Type B pancreatic cell (in vitro differentiated cells): ENCODE data around the gene TMEM87B. TPM values are rescaled to one million over a fixed set of nuclear protein-coding genes. Genes with fewer than 3 reads are reported as not detected.

Source experiments
- DNase-seq: peaks from one replicate; pipeline ENCODE4 v3.0.0; 2021; ENCODE audit warnings: mixed read lengths; ENCODE audit not compliant: unreplicated experiment; ENCODE audit errors: extremely low spot score
- H3K27ac Mint-ChIP-seq: 2 replicates; pipeline ENCODE4 v1.8.0; 2021; ENCODE audit warnings: mild to moderate bottlenecking, mixed read lengths
- H3K27me3 Mint-ChIP-seq: 2 replicates; pipeline ENCODE4 v1.8.0; 2021; ENCODE audit warnings: mixed read lengths
- H3K36me3 Mint-ChIP-seq: 2 replicates; pipeline ENCODE4 v1.8.0; 2021; ENCODE audit warnings: mixed read lengths
- H3K4me1 Mint-ChIP-seq: one replicate; pipeline ENCODE4 v1.8.0; 2021; ENCODE audit warnings: mixed read lengths; ENCODE audit not compliant: unreplicated experiment
- H3K4me3 Mint-ChIP-seq: 2 replicates; pipeline ENCODE4 v1.8.0; 2021; ENCODE audit warnings: mild to moderate bottlenecking, mixed read lengths
- H3K9me3 Mint-ChIP-seq: 2 replicates; pipeline ENCODE4 v1.8.0; 2021; ENCODE audit warnings: mixed read lengths
- CTCF ChIP-seq: fragments of 200-600 bp; sonication (generic); conservative IDR thresholded peaks from 2 replicates; pipeline ENCODE4 v1.5.0; 2021; ENCODE audit warnings: antibody characterized with exemption, mild to moderate bottlenecking
- total RNA-seq: library from RNA; stranded (reverse); gene quantifications from 2 replicates; pipeline ENCODE4 v1.2.1, GENCODE V29; 2021; ENCODE audit warnings: low replicate concordance

TMEM87B gene
- total RNA-seq, 1 donor from 2014 or later = 15.5 TPM

GRCh38 chr2:112074506-112074905 lies 19.4 kb downstream of the TMEM87B start:
- no peak for TF ChIP-seq CTCF
- H3K27me3 Mint-ChIP-seq = no peaks in the 10 kb centered on the region
- peak overlapping the region; percentile 29 for H3K27ac Mint-ChIP-seq
- H3K9me3 Mint-ChIP-seq = no peaks in the 10 kb centered on the region
- DNase-seq = no peak
- peaks cover 4% of the 10 kb centered on the region for H3K4me1 Mint-ChIP-seq
- H3K36me3 Mint-ChIP-seq = peaks cover 58% of the 10 kb centered on the region
- H3K4me3 Mint-ChIP-seq = no peak overlapping the region

- Mint-ChIP-seq H3K27me3 (no peaks in the 10 kb centered on the region), H3K27ac (peak overlapping the region; percentile 42), H3K4me3 (no peak overlapping the region), H3K36me3 (peaks cover 52% of the 10 kb centered on the region), H3K9me3 (no peaks in the 10 kb centered on the region), H3K4me1 (peaks cover 4% of the 10 kb centered on the region)
- DNase-seq = no peak
- no peak for TF ChIP-seq CTCF
Measured at GRCh38 chr2:112075490-112076260, 20.6 kb downstream of the TMEM87B start.

- H3K36me3 Mint-ChIP-seq = peaks cover 58% of the 10 kb centered on the region
- no peak for DNase-seq
- H3K9me3 Mint-ChIP-seq = no peaks in the 10 kb centered on the region
- no peak overlapping the region for H3K4me3 Mint-ChIP-seq
- no peaks in the 10 kb centered on the region for H3K27me3 Mint-ChIP-seq
- no peak overlapping the region for H3K27ac Mint-ChIP-seq
- peaks cover 4% of the 10 kb centered on the region for H3K4me1 Mint-ChIP-seq
- no peak for TF ChIP-seq CTCF
Measured at GRCh38 chr2:112077814-112078213, 22.7 kb downstream of the TMEM87B start.

- Mint-ChIP-seq H3K4me3 (no peak overlapping the region), H3K36me3 (peaks cover 65% of the 10 kb centered on the region), H3K27ac (peak overlapping the region; percentile 67), H3K27me3 (no peaks in the 10 kb centered on the region), H3K9me3 (no peaks in the 10 kb centered on the region), H3K4me1 (peaks cover 5% of the 10 kb centered on the region)
- no peak for DNase-seq
- TF ChIP-seq CTCF = no peak
Measured at GRCh38 chr2:112081262-112081661, 26.2 kb downstream of the TMEM87B start.

- Mint-ChIP-seq H3K4me3 (no peak overlapping the region), H3K27me3 (no peaks in the 10 kb centered on the region), H3K27ac (no peak overlapping the region), H3K36me3 (peaks cover 68% of the 10 kb centered on the region), H3K4me1 (peaks cover 5% of the 10 kb centered on the region), H3K9me3 (no peaks in the 10 kb centered on the region)
- TF ChIP-seq CTCF = no peak
- no peak for DNase-seq
Measured at GRCh38 chr2:112084689-112085374, 29.8 kb downstream of the TMEM87B start.
